Smooth muscle cell (in vitro differentiated cells): ENCODE results near the gene RBM39. TPM values are rescaled to one million over a fixed set of nuclear protein-coding genes. Genes with fewer than 3 reads are reported as not detected.
A peak's percentile ranks its signal among the peaks of the same experiment; 100 is the strongest.

Source experiments
- DNase-seq: peaks from one replicate; lab custom pipeline; 2025; ENCODE audit not compliant: unreplicated experiment; lab: John Stamatoyannopoulos, UW
- H2AFZ ChIP-seq: fragments of 200-600 bp; sonication (generic); 2 replicates; pipeline ENCODE4 v1.6.0; 2016; ENCODE audit warnings: antibody characterized with exemption, low read depth, mild to moderate bottlenecking
- H3F3A ChIP-seq: fragments of 200-600 bp; sonication (generic); 2 replicates; pipeline ENCODE4 v1.6.0; 2017; ENCODE audit warnings: antibody characterized with exemption, low read depth
- H3K27ac ChIP-seq: fragments of 200-600 bp; sonication (generic); 2 replicates; pipeline ENCODE4 v1.5.1; 2016; ENCODE audit warnings: low read depth, mild to moderate bottlenecking
- H3K27me3 ChIP-seq: fragments of 200-600 bp; sonication (generic); 2 replicates; pipeline ENCODE4 v1.6.1; 2016; ENCODE audit warnings: low read depth, mild to moderate bottlenecking
- H3K36me3 ChIP-seq: fragments of 200-600 bp; sonication (generic); 2 replicates; pipeline ENCODE4 v1.5.1; 2016; ENCODE audit warnings: low read depth
- H3K4me1 ChIP-seq: fragments of 200-600 bp; sonication (generic); 2 replicates; pipeline ENCODE4 v1.5.1; 2016; ENCODE audit warnings: low read depth
- H3K4me2 ChIP-seq: fragments of 200-600 bp; sonication (generic); 2 replicates; pipeline ENCODE4 v1.6.0; 2016; ENCODE audit warnings: mild to moderate bottlenecking
- H3K4me3 ChIP-seq: fragments of 200-600 bp; sonication (generic); 2 replicates; pipeline ENCODE4 v1.5.1; 2016; ENCODE audit warnings: mild to moderate bottlenecking
- H3K79me2 ChIP-seq: fragments of 200-600 bp; sonication (generic); 2 replicates; pipeline ENCODE4 v1.6.0; 2016; ENCODE audit warnings: low read depth, mild to moderate bottlenecking
- H3K9ac ChIP-seq: fragments of 200-600 bp; sonication (generic); 2 replicates; pipeline ENCODE4 v1.6.0; 2016; ENCODE audit warnings: low read depth
- H3K9me3 ChIP-seq: fragments of 200-600 bp; sonication (generic); replicated peaks from 2 replicates; pipeline ENCODE4 v1.5.1; 2016; ENCODE audit warnings: low read depth
- H4K20me1 ChIP-seq: fragments of 200-600 bp; sonication (generic); 2 replicates; pipeline ENCODE4 v1.6.0; 2016; ENCODE audit warnings: low read depth
- WGBS: methylation state at CpG from one replicate; pipeline ENCODE4 v1.1.7; 2016; ENCODE audit warnings: low lambda C conversion rate; 5-methylcytosine and 5-hydroxymethylcytosine counted together
- polyA plus RNA-seq: library from polyadenylated mRNA; unstranded; fragments of >200 nt; fragmentation: Nextera tagmentation; extraction: Ambion mirVana; gene quantifications from 2 replicates; pipeline ENCODE4 v1.2.1, GENCODE V29; 2016
- total RNA-seq: library from RNA; depleted of rRNA; stranded (reverse); fragments of >200 nt; gene quantifications from 2 replicates; pipeline ENCODE4 v1.2.3, GENCODE V29; 2014
- TF ChIP-seq, protein P1 (sequence below): fragments of 200-600 bp; sonication (generic); IDR thresholded peaks from 2 replicates; pipeline ENCODE4 v1.5.1; 2017; ENCODE audit warnings: borderline replicate concordance, mild to moderate bottlenecking, antibody characterized with exemption; ENCODE audit not compliant: insufficient read depth, poor library complexity, severe bottlenecking

RBM39 gene
- total and polyA plus RNA-seq, 2 experiments from 2014 or later, result 139 to 408 TPM

DNA sequence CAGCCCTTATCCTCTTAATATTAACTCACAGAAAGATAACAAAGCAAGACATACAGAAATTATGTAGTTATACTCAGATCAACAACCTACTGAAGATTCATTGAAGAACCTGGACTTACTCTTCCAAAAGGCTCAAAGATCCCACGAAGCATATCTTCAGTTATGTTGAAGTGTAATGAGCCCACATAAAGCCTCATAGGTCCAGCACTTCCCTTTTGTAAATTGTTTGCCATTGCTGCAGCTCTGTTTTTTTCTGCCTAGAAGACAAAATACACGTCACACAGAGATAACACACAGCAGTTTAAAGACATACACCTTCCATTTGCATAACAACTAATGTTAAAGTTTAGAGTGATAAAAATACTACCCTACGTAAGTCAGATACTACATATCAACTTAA lies 20.4 kb downstream of the RBM39 start:
- Histone ChIP-seq H3K4me3 (no peak overlapping the region), H3K4me1 (no peaks in the 10 kb centered on the region), H3K9ac (no peak overlapping the region), H3K79me2 (peaks cover 99% of the 10 kb centered on the region), H3K36me3 (peaks cover 64% of the 10 kb centered on the region), H2AFZ (no peak overlapping the region), H3K27ac (peak overlapping the region; percentile 19), H4K20me1 (peaks cover 100% of the 10 kb centered on the region), H3K27me3 (no peaks in the 10 kb centered on the region), H3F3A (peaks cover 41% of the 10 kb centered on the region), H3K9me3 (no peaks in the 10 kb centered on the region), H3K4me2 (no peak overlapping the region)
- DNase-seq, result no peak
- WGBS, result 87% methylated on average over 3 of the region's 3 CpGs
- TF ChIP-seq, protein P1, sequence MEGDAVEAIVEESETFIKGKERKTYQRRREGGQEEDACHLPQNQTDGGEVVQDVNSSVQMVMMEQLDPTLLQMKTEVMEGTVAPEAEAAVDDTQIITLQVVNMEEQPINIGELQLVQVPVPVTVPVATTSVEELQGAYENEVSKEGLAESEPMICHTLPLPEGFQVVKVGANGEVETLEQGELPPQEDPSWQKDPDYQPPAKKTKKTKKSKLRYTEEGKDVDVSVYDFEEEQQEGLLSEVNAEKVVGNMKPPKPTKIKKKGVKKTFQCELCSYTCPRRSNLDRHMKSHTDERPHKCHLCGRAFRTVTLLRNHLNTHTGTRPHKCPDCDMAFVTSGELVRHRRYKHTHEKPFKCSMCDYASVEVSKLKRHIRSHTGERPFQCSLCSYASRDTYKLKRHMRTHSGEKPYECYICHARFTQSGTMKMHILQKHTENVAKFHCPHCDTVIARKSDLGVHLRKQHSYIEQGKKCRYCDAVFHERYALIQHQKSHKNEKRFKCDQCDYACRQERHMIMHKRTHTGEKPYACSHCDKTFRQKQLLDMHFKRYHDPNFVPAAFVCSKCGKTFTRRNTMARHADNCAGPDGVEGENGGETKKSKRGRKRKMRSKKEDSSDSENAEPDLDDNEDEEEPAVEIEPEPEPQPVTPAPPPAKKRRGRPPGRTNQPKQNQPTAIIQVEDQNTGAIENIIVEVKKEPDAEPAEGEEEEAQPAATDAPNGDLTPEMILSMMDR, result no peak

DNA sequence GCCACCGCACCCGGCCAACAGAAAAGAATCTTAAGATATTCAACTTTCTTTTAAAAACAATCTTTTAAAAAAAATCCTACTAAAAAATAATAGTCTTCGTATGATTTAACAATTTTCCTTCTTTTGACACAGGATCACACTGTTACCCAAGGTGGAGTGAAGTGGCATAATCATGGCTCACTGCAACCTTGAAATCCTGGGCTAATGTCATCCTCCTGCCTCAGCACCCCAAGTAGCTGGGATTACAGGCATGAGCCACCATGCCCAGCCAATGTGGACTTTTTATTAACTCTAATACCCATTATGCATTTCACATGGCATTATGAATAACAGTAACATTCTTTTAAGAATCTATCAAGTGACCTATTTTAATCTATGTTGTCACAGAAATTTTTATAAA lies 20.8 kb downstream of the RBM39 start:
- H2AFZ ChIP-seq, result no peak overlapping the region
- no peak overlapping the region for H3K9ac ChIP-seq
- H4K20me1 ChIP-seq, result peaks cover 100% of the 10 kb centered on the region
- H3K79me2 ChIP-seq, result peaks cover 99% of the 10 kb centered on the region
- TF ChIP-seq, protein P1, result no peak
- H3K9me3 ChIP-seq, result no peaks in the 10 kb centered on the region
- peak overlapping the region; percentile 19 for H3K27ac ChIP-seq
- no peak overlapping the region for H3K4me3 ChIP-seq
- no peak overlapping the region for H3K4me2 ChIP-seq
- peaks cover 64% of the 10 kb centered on the region for H3K36me3 ChIP-seq
- 100% methylated on average over 3 of the region's 3 CpGs for WGBS
- H3K4me1 ChIP-seq, result no peaks in the 10 kb centered on the region
- no peak for DNase-seq
- peaks cover 43% of the 10 kb centered on the region for H3F3A ChIP-seq
- no peaks in the 10 kb centered on the region for H3K27me3 ChIP-seq

DNA sequence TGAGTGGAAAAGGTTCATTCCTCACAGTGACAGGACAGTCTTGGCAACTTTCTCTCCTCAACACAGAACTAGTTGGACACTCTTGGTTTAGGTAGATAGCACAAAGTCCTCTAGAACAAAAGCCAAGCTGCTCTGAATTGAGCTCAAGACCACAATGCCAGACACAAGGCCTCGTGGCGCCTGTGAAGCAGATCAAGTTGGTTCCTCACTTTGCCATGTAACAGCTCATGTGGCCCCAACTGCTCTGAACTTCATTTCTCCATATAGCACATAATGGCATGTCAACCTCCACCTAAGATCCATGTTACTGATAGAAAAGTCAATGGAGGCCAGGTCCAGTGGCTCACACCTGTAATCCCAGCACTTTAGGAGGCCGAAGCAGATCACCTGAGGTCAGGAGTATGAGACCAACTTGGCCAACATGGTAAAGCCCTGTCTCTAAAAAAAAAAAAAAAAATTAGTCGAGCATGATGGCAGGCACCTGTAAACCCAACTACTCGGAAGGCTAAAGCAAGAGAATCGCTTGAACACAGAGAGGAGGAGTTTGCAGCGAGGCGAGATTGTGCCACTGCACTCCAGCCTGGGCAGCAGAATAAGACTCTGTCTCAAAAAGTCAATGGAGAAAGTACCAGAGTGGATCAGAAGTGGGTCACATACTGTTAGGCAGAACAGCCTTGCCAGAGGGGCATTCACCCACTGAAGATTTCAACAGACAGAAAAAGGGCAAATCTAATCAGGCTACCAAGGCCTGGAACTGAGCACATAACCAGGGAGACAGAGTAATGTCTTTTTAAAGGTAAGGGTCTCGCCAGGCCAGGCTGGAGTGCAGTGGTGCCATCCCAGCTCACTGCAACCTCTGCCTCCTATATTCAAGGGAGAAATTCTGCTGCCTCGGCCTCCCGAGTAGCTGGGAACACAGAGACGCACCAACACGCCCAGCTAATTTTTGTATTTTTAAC lies 21.6 kb downstream of the RBM39 start:
- Histone ChIP-seq H3K36me3 (peaks cover 63% of the 10 kb centered on the region), H4K20me1 (peaks cover 100% of the 10 kb centered on the region), H3K27me3 (no peaks in the 10 kb centered on the region), H2AFZ (no peak overlapping the region), H3K4me1 (no peaks in the 10 kb centered on the region), H3K9me3 (no peaks in the 10 kb centered on the region), H3F3A (peaks cover 49% of the 10 kb centered on the region), H3K27ac (peak overlapping the region; percentile 19), H3K9ac (no peak overlapping the region), H3K79me2 (peaks cover 99% of the 10 kb centered on the region), H3K4me2 (no peak overlapping the region), H3K4me3 (no peak overlapping the region)
- no peak for DNase-seq
- TF ChIP-seq, protein P1, result no peak
- 98% methylated on average over 13 of the region's 13 CpGs for WGBS
